ENCODE measurements around the gene ICE2. TPM values are rescaled to one million over a fixed set of nuclear protein-coding genes. Genes with fewer than 3 reads are reported as not detected.
A peak's percentile ranks its signal among the peaks of the same experiment; 100 is the strongest.

Gene ICE2
- total RNA-seq, 4 donors from 2014 or later: 18.2 to 89.9 (median 43.7) TPM

- no peaks in the 10 kb centered on the region for H3K4me1 ChIP-seq
- no peak for DNase-seq
- no peak overlapping the region for H3K27ac ChIP-seq
- no peaks in the 10 kb centered on the region for H3K27me3 ChIP-seq
- no peak overlapping the region for H3K4me3 ChIP-seq
- no peaks in the 10 kb centered on the region for H3K9me3 ChIP-seq
- TF ChIP-seq CTCF (IDR thresholded peaks at IDR 0.05) (no peak), POLR2A (IDR thresholded peaks at IDR 0.05) (no peak)
- no peaks in the 10 kb centered on the region for H3K36me3 ChIP-seq
- intact Hi-C loops (cut with DNase I; ENCODE audit: low total_unique reads): no loop called here
These were observed 31.1 kb upstream of the ICE2 start for GRCh38 chr15:60510006-60510405.

GRCh38 chr15:60509470-60509869 is 30.5 kb upstream of the ICE2 start:
- Histone ChIP-seq H3K4me3 (no peak overlapping the region), H3K4me1 (no peaks in the 10 kb centered on the region), H3K27ac (no peak overlapping the region), H3K9me3 (no peaks in the 10 kb centered on the region), H3K27me3 (no peaks in the 10 kb centered on the region), H3K36me3 (no peaks in the 10 kb centered on the region)
- no peak for DNase-seq
- intact Hi-C loops (cut with DNase I; ENCODE audit: low total_unique reads): no loop called here
- no peak for TF ChIP-seq CTCF (IDR thresholded peaks at IDR 0.05)
- no peak for TF ChIP-seq POLR2A (IDR thresholded peaks at IDR 0.05)

GRCh38 chr15:60508442-60508841 is 29.5 kb upstream of the ICE2 start:
- H3K4me3 ChIP-seq: no peak overlapping the region
- no peak for DNase-seq
- TF ChIP-seq POLR2A (IDR thresholded peaks at IDR 0.05) (no peak), CTCF (IDR thresholded peaks at IDR 0.05) (no peak)
- H3K27me3 ChIP-seq: no peaks in the 10 kb centered on the region
- H3K9me3 ChIP-seq: no peaks in the 10 kb centered on the region
- H3K27ac ChIP-seq: peak overlapping the region in 1 of 2 donors; percentile 47
- H3K4me1 ChIP-seq: no peaks in the 10 kb centered on the region
- intact Hi-C loops (cut with DNase I; ENCODE audit: low total_unique reads): no loop called here
- H3K36me3 ChIP-seq: no peaks in the 10 kb centered on the region

- intact Hi-C loops (cut with DNase I; ENCODE audit: low total_unique reads): no loop called here
- H3K4me1 ChIP-seq: no peaks in the 10 kb centered on the region
- TF ChIP-seq CTCF (IDR thresholded peaks at IDR 0.05) (peak; percentile 83 to 90 (median 86)), POLR2A (IDR thresholded peaks at IDR 0.05) (no peak)
- DNase-seq: peak in 1 of 2 donors; percentile 32
- no peaks in the 10 kb centered on the region for H3K27me3 ChIP-seq
- H3K36me3 ChIP-seq: no peaks in the 10 kb centered on the region
- no peak overlapping the region for H3K4me3 ChIP-seq
- H3K27ac ChIP-seq: peak overlapping the region in 1 of 2 donors; percentile 47
- H3K9me3 ChIP-seq: no peaks in the 10 kb centered on the region
These were observed 28.9 kb upstream of the ICE2 start for GRCh38 chr15:60507596-60508424.

- Histone ChIP-seq H3K4me1 (no peaks in the 10 kb centered on the region), H3K27me3 (no peaks in the 10 kb centered on the region), H3K27ac (no peak overlapping the region), H3K9me3 (no peaks in the 10 kb centered on the region), H3K4me3 (no peak overlapping the region), H3K36me3 (no peaks in the 10 kb centered on the region)
- intact Hi-C loops (cut with DNase I; ENCODE audit: low total_unique reads): no loop called here
- TF ChIP-seq CTCF (IDR thresholded peaks at IDR 0.05) (no peak), POLR2A (IDR thresholded peaks at IDR 0.05) (no peak)
- no peak for DNase-seq
These were observed 17.9 kb upstream of the ICE2 start for GRCh38 chr15:60496853-60497252.

Data from uterus (tissue), 4 donors.